ENCODE results near the gene RABGAP1L. TPM values are rescaled to one million over a fixed set of nuclear protein-coding genes. Genes with fewer than 3 reads are reported as not detected.
"Not testable (repeated sequence)": the region's sequence is repeated elsewhere in the genome, so short reads cannot be mapped to it uniquely, and the experiment has no call there.

RABGAP1L gene
- total and polyA plus RNA-seq, 12 donors, result 13.0 to 167 (median 109) TPM

DNA sequence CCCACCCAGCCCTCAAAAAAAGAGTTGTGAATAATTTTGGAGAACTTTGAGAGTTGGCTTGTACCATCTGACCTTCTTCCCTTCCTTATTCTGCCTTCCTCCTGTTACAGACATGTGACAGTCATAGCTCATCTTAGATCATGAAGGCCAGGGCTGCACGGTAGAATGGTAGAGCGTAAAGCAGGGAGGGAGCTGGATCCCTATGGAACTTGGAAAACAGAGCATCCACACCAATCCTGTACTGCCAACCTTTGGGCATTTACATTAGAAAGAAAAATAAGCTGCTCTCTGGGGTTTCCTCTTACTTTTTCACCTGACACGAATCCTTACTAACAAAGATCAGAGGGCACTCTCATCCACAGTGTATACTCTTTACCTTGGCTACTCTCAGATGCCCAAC lies 409.9 kb downstream of the RABGAP1L start:
- Histone ChIP-seq H3K27me3 (no peaks in the 10 kb centered on the region), H3K4me3 (no peak overlapping the region), H3K4me1 (no peaks in the 10 kb centered on the region), H3K27ac (no peak overlapping the region), H3K36me3 (no peaks in the 10 kb centered on the region), H3K9me3 (peaks cover 0 to 1% (median 0%) of the 10 kb centered on the region in 11 donors)
- DNase-seq (no peak), ATAC-seq (no peak)
- TF ChIP-seq, protein P1, sequence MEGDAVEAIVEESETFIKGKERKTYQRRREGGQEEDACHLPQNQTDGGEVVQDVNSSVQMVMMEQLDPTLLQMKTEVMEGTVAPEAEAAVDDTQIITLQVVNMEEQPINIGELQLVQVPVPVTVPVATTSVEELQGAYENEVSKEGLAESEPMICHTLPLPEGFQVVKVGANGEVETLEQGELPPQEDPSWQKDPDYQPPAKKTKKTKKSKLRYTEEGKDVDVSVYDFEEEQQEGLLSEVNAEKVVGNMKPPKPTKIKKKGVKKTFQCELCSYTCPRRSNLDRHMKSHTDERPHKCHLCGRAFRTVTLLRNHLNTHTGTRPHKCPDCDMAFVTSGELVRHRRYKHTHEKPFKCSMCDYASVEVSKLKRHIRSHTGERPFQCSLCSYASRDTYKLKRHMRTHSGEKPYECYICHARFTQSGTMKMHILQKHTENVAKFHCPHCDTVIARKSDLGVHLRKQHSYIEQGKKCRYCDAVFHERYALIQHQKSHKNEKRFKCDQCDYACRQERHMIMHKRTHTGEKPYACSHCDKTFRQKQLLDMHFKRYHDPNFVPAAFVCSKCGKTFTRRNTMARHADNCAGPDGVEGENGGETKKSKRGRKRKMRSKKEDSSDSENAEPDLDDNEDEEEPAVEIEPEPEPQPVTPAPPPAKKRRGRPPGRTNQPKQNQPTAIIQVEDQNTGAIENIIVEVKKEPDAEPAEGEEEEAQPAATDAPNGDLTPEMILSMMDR (IDR thresholded peaks at IDR 0.05), result no peak
- 83 to 84% methylated on average over 3 of the region's 3 CpGs for WGBS, 2 donors
- intact Hi-C loops (cut with DNase I), result no loop called here

DNA sequence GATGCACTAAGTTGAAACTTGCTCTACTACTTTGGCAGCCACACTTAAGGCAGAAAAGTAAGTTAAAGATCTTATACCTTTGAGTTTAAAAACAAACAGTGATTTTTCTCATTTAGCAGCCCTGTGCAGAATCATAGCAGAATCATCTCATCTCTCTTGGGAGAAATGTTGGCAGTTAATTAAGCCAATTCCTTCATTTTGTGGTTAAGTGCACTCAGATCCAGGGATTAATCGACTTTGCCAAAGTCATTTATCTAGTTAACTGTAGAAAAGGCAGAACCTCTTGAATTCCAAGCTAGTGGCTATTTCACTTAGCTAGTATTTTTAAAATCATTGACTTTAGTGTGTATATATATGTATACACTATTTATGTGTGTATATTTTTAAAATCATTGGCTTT lies 413.5 kb downstream of the RABGAP1L start:
- no peak for ATAC-seq
- WGBS, 2 donors, result 74 to 90% methylated on average over 1 of the region's 1 CpG
- H3K27me3 ChIP-seq, result no peaks in the 10 kb centered on the region
- H3K9me3 ChIP-seq, result peaks cover 0 to 32% (median 9%) of the 10 kb centered on the region in 11 donors
- TF ChIP-seq, protein P1 (IDR thresholded peaks at IDR 0.05), result no peak
- intact Hi-C loops (cut with DNase I), result no loop called here
- peaks cover 0 to 5% (median 0%) of the 10 kb centered on the region in 9 donors for H3K4me1 ChIP-seq
- no peaks in the 10 kb centered on the region for H3K36me3 ChIP-seq
- H3K27ac ChIP-seq, result no peak overlapping the region
- H3K4me3 ChIP-seq, result no peak overlapping the region
- DNase-seq, result no peak

DNA sequence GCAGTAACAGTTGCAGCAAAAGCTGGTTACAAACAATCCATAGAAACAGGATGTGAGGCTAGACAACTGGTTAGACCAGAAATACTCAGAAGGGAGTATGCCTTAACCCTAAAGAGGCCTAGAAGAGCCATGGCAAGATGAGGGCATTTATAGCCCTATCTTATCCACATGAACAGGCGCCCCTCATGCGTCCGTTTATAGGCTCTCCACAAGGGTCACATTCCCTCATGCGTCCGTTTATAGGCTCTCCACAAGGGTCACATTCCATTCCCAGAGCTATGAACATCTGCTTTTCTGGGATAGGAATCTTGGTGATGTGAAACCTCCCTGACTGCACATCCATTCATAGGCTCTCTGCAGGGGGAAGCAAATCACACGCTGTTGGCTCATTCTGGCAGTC lies 416.8 kb downstream of the RABGAP1L start:
- H3K27me3 ChIP-seq; H3K36me3 ChIP-seq; H3K27ac ChIP-seq; intact Hi-C loops (cut with DNase I); ATAC-seq; H3K4me3 ChIP-seq; H3K4me1 ChIP-seq; DNase-seq: not testable (repeated sequence)
- 85 to 88% methylated on average over 6 of the region's 6 CpGs for WGBS, 2 donors
- peaks cover 0 to 37% (median 13%) of the 10 kb centered on the region in 11 donors for H3K9me3 ChIP-seq

DNA sequence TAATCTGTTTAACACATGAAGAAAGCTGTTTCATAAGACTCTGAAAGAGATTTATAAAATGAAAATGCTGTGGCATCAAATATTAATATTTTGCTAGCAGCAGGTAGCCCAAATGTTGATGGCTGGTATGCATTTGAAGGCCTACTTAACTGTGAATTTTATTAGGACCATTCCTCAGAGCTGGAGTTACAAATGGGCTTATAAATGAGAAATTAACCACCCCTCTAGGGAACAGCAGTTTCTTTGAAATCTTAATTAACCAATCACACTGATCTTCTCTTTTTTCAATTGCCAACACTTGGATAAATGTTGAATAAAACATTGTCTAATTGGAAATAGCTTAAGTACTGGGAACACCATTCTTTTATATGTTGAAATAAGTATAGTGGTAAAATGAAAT lies 418.4 kb downstream of the RABGAP1L start:
- H3K36me3 ChIP-seq, result no peaks in the 10 kb centered on the region
- H3K4me1 ChIP-seq, result peaks cover 0 to 5% (median 0%) of the 10 kb centered on the region in 9 donors
- no peaks in the 10 kb centered on the region for H3K27me3 ChIP-seq
- peaks cover 0 to 37% (median 13%) of the 10 kb centered on the region in 11 donors for H3K9me3 ChIP-seq
- intact Hi-C loops (cut with DNase I), result no loop called here
- TF ChIP-seq, protein P1 (IDR thresholded peaks at IDR 0.05), result no peak
- no peak overlapping the region for H3K4me3 ChIP-seq
- H3K27ac ChIP-seq, result no peak overlapping the region
- ATAC-seq, result no peak
- no peak for DNase-seq

DNA sequence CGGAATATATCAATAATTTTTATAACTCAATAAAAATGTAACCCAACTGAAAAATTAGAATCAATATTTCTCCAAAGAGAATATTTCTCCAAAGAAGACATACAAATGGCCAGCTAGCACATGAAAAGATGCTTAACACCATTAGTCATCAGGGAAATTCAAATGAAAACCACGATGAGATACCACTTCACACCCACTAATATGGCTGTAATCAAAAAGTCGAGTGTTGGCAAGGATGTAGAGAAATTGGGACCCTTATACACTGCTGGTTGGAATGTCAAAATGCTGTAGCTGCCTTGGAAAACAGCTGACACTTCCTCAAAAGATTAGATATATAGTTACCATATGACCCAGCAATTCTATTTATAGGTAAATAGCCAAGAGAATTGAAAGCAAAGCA lies 421.5 kb downstream of the RABGAP1L start:
- TF ChIP-seq, protein P1 (IDR thresholded peaks at IDR 0.05), result no peak
- WGBS, 2 donors, result 39 to 52% methylated on average over 3 of the region's 3 CpGs
- Histone ChIP-seq H3K27ac (no peak overlapping the region), H3K9me3 (peaks cover 0 to 23% (median 9%) of the 10 kb centered on the region in 11 donors), H3K4me1 (peaks cover 0 to 5% (median 0%) of the 10 kb centered on the region in 9 donors), H3K4me3 (no peak overlapping the region), H3K27me3 (no peaks in the 10 kb centered on the region), H3K36me3 (peaks cover 0 to 3% (median 0%) of the 10 kb centered on the region in 9 donors)
- ATAC-seq (no peak), DNase-seq (no peak)
- intact Hi-C loops (cut with DNase I), result no loop called here
